H1 (cell line): Measurements from ENCODE around the gene RIMS3. TPM values are rescaled to one million over a fixed set of nuclear protein-coding genes. Genes with fewer than 3 reads are reported as not detected.
A peak's percentile ranks its signal among the peaks of the same experiment; 100 is the strongest.

Experiments
- CTCF ChIA-PET: fragments of 300-600 bp; sonication (Branson Sonifier 250); formaldehyde crosslinking; loops from one replicate; lab custom pipeline; 2021; ENCODE audit not compliant: partially characterized antibody; lab: Charles Lee
- POLR2A ChIA-PET: fragments of 300-600 bp; sonication (Branson Sonifier 250); formaldehyde crosslinking; loops from one replicate; lab custom pipeline; 2021; ENCODE audit warnings: inconsistent platforms; ENCODE audit not compliant: partially characterized antibody; lab: Charles Lee
- DNase-seq, 2 experiments: peaks; one replicate each; pipeline versions ENCODE4 v3.0.0 to v3.0.0-alpha.2; 2010 to 2022; ENCODE audit warnings: low spot score in 2 of 2, low read depth in 1 of 2, mixed read lengths in 1 of 2
- FAIRE-seq: peaks from 2 replicates; lab custom pipeline; 2011; peaks lifted over from hg19 to GRCh38; lab: Jason Lieb, UNC
- H2AFZ ChIP-seq: 2 replicates; pipeline ENCODE4 v1.8.1; 2012; ENCODE audit warnings: low read length, inconsistent platforms
- H2AK5ac ChIP-seq: 2 replicates; pipeline ENCODE4 v1.6.1; 2013; ENCODE audit warnings: low read depth, low read length
- H2BK120ac ChIP-seq: replicated peaks from 2 replicates; pipeline ENCODE3; 2013; ENCODE audit warnings: low read depth, low read length, inconsistent platforms
- H2BK12ac ChIP-seq: 2 replicates; pipeline ENCODE4 v1.6.1; 2013; ENCODE audit warnings: low read depth, low read length
- H2BK15ac ChIP-seq: 2 replicates; pipeline ENCODE4 v1.6.1; 2013; ENCODE audit warnings: low read length
- H2BK20ac ChIP-seq: 2 replicates; pipeline ENCODE4 v1.6.1; 2013; ENCODE audit warnings: low read length
- H2BK5ac ChIP-seq: 2 replicates; pipeline ENCODE4 v1.6.1; 2013; ENCODE audit warnings: low read depth, low read length
- H3K14ac ChIP-seq: 2 replicates; pipeline ENCODE4 v1.6.1; 2013; ENCODE audit warnings: inconsistent platforms; ENCODE audit not compliant: insufficient read length
- H3K18ac ChIP-seq: 2 replicates; pipeline ENCODE4 v1.6.1; 2013; ENCODE audit warnings: low read length; ENCODE audit errors: extremely low read depth
- H3K23ac ChIP-seq: 2 replicates; pipeline ENCODE4 v1.6.1; 2013; ENCODE audit warnings: inconsistent platforms; ENCODE audit not compliant: insufficient read length
- H3K23me2 ChIP-seq: 2 replicates; pipeline ENCODE4 v1.6.1; 2013; ENCODE audit warnings: low read depth, low read length
- H3K27ac ChIP-seq: 2 replicates; pipeline ENCODE4 v1.6.1; 2011; ENCODE audit warnings: low read depth, low read length, inconsistent platforms
- H3K27me3 ChIP-seq, 4 experiments: replicated peaks in 1 of 4; 1 replicate in 1 of 4; 2 replicates in 3 of 4; pipeline versions ENCODE4 v1.6.1 to v1.8.1; 2011 to 2013; ENCODE audit warnings: low read length in 3 of 4, mild to moderate bottlenecking in 3 of 4, inconsistent platforms in 2 of 4, mixed read lengths in 2 of 4, moderate library complexity in 1 of 4; ENCODE audit not compliant: control insufficient read depth in 3 of 4, insufficient read depth in 3 of 4; ENCODE audit errors: extremely low read depth in 1 of 4
- H3K36me3 ChIP-seq, 4 experiments: 2 replicates each; pipeline versions ENCODE4 v1.6.1 to v1.8.1; 2011 to 2013; ENCODE audit warnings: mild to moderate bottlenecking in 4 of 4, low read length in 3 of 4, moderate library complexity in 2 of 4, control low read depth in 1 of 4, inconsistent platforms in 1 of 4; ENCODE audit not compliant: insufficient read depth in 4 of 4, control insufficient read depth in 2 of 4
- H3K4ac ChIP-seq: replicated peaks from 2 replicates; pipeline ENCODE3; 2013; ENCODE audit warnings: low read length, low read depth, mixed read lengths, inconsistent platforms; ENCODE audit not compliant: insufficient read length
- H3K4me1 ChIP-seq, 4 experiments: replicated peaks in 1 of 4; 1 replicate in 1 of 4; 2 replicates in 3 of 4; pipeline versions ENCODE4 v1.6.1 to v1.8.1; 2011 to 2013; ENCODE audit warnings: low read length in 3 of 4, inconsistent platforms in 2 of 4, mixed read lengths in 1 of 4; ENCODE audit not compliant: insufficient read depth in 4 of 4, control insufficient read depth in 3 of 4
- H3K4me2 ChIP-seq, 2 experiments: 2 replicates each; pipeline versions ENCODE4 v1.6.1 to v1.8.1; 2011 to 2013; ENCODE audit warnings: low read depth in 2 of 2, low read length in 2 of 2, control low read depth in 1 of 2, inconsistent platforms in 1 of 2, mild to moderate bottlenecking in 1 of 2; ENCODE audit not compliant: insufficient read depth in 1 of 2
- H3K4me3 ChIP-seq, 4 experiments: fragments of 200-600, 300-600 bp in 1 of 4; sonication (generic), shearing (Covaris generic), sonication (Bioruptor Twin) in 1 of 4; 2 replicates each; pipeline versions ENCODE4 v1.5.1 to v1.8.1; 2011 to 2016; ENCODE audit warnings: low read length in 4 of 4, low read depth in 3 of 4, control low read depth in 2 of 4, inconsistent platforms in 2 of 4, mild to moderate bottlenecking in 2 of 4, mixed read lengths in 1 of 4, moderate library complexity in 1 of 4; ENCODE audit not compliant: insufficient read depth in 2 of 4; ENCODE audit errors: extremely low read depth in 1 of 4
- H3K56ac ChIP-seq: replicated peaks from 2 replicates; pipeline ENCODE3; 2013; ENCODE audit warnings: low read depth, mild to moderate bottlenecking, mixed read lengths, low read length, inconsistent platforms; ENCODE audit not compliant: insufficient read length
- H3K79me1 ChIP-seq: 2 replicates; pipeline ENCODE4 v1.6.1; 2013; ENCODE audit warnings: low read depth, low read length, control low read depth
- H3K79me2 ChIP-seq, 2 experiments: 2 replicates each; pipeline versions ENCODE4 v1.6.1 to v1.8.1; 2012 to 2013; ENCODE audit warnings: low read length in 2 of 2, mild to moderate bottlenecking in 2 of 2, inconsistent platforms in 1 of 2; ENCODE audit not compliant: insufficient read depth in 2 of 2, control insufficient read depth in 1 of 2
- H3K9ac ChIP-seq, 4 experiments: replicated peaks in 1 of 4; 1 replicate in 1 of 4; 2 replicates in 3 of 4; pipeline versions ENCODE4 v1.6.1 to v1.8.1; 2011 to 2013; ENCODE audit warnings: low read depth in 3 of 4, low read length in 3 of 4, control low read depth in 2 of 4, mild to moderate bottlenecking in 2 of 4, moderate library complexity in 2 of 4, inconsistent platforms in 1 of 4; ENCODE audit errors: extremely low read depth in 1 of 4
- H3K9me3 ChIP-seq, 2 experiments: 2 replicates each; pipeline versions ENCODE4 v1.6.1 to v1.8.1; 2012 to 2013; ENCODE audit warnings: mild to moderate bottlenecking in 2 of 2, moderate library complexity in 2 of 2, control low read depth in 1 of 2, inconsistent platforms in 1 of 2, low read depth in 1 of 2, low read length in 1 of 2, mixed read lengths in 1 of 2; ENCODE audit not compliant: insufficient read depth in 2 of 2
- H4K20me1 ChIP-seq, 2 experiments: replicated peaks in 1 of 2; 2 replicates each; pipeline versions ENCODE3 to v1.8.1; 2011 to 2013; ENCODE audit warnings: inconsistent platforms in 2 of 2, low read length in 2 of 2, mild to moderate bottlenecking in 1 of 2; ENCODE audit not compliant: insufficient read depth in 2 of 2, control insufficient read depth in 1 of 2
- H4K5ac ChIP-seq: 2 replicates; pipeline ENCODE4 v1.6.1; 2013; ENCODE audit warnings: low read length, low read depth, mixed read lengths, inconsistent platforms; ENCODE audit not compliant: insufficient read length
- H4K8ac ChIP-seq: 2 replicates; pipeline ENCODE4 v1.8.0; 2013; ENCODE audit warnings: mild to moderate bottlenecking, moderate library complexity, low read length, inconsistent platforms; ENCODE audit not compliant: insufficient read depth; ENCODE audit errors: extremely low read depth
- H4K91ac ChIP-seq: replicated peaks from 2 replicates; pipeline ENCODE3; 2013; ENCODE audit warnings: low read length, mixed read lengths, inconsistent platforms; ENCODE audit not compliant: insufficient read length
- CHD1 ChIP-seq: IDR thresholded peaks from 2 replicates; pipeline ENCODE4 v1.6.1; 2012; ENCODE audit warnings: low read depth, low read length, improper control_type of control experiment
- EZH2 ChIP-seq: fragments of 200-600 bp; sonication (generic); IDR thresholded peaks from 2 replicates; pipeline ENCODE4 v1.7.1; 2012; ENCODE audit warnings: low read depth, mild to moderate bottlenecking, moderate library complexity, low read length, inconsistent platforms; ENCODE audit not compliant: severe bottlenecking
- GABPA ChIP-seq: IDR thresholded peaks from 2 replicates; pipeline ENCODE4 v1.6.1; 2011; ENCODE audit warnings: mild to moderate bottlenecking, low read length, moderate library complexity, borderline replicate concordance; ENCODE audit not compliant: insufficient read depth
- RAD21 ChIP-seq, 2 experiments: IDR thresholded peaks in 1 of 2; conservative IDR thresholded peaks in 1 of 2; 2 replicates each; pipeline ENCODE4 v1.6.1; 2011; ENCODE audit warnings: low read depth in 2 of 2, low read length in 2 of 2, improper control_type of control experiment in 1 of 2, inconsistent platforms in 1 of 2, mild to moderate bottlenecking in 1 of 2, moderate library complexity in 1 of 2
- YY1 ChIP-seq: IDR thresholded peaks from 2 replicates; pipeline ENCODE4 v1.6.1; 2011; ENCODE audit warnings: low read depth, mild to moderate bottlenecking, low read length
- WGBS, 2 experiments: shearing (Covaris generic) in 1 of 2; methylation state at CpG; one replicate each; pipeline versions ENCODE4 v1.1.6 to v1.1.7; 2013 to 2015; ENCODE audit warnings: low lambda C conversion rate in 2 of 2, mixed read lengths in 2 of 2, inconsistent platforms in 1 of 2, low coverage in 1 of 2, missing lambda C conversion rate in 1 of 2; ENCODE audit not compliant: insufficient replicate concordance in 2 of 2, insufficient coverage in 1 of 2, insufficient read length in 1 of 2; ENCODE audit errors: extremely low coverage in 1 of 2, missing lambda C conversion rate in 1 of 2; 5-methylcytosine and 5-hydroxymethylcytosine counted together
- polyA plus RNA-seq, 7 experiments: library from polyadenylated mRNA; depleted of rRNA in 3 of 7; stranded (reverse) in 5 of 7; unstranded in 2 of 7; fragments of >200 nt in 5 of 7; fragments of 200-250 nt in 2 of 7; gene quantifications; 1 replicate in 5 of 7; 2 replicates in 1 of 7; 4 replicates in 1 of 7; pipeline versions ENCODE4 v1.2.1 to v1.2.3, GENCODE V29; 2011 to 2013; ENCODE audit warnings: missing spikeins in 2 of 7, mixed read lengths in 2 of 7
- total RNA-seq: library from RNA; stranded (reverse); fragmentation: NEBNext Ultra II Directional; extraction: Animal tissue kit (Norgen Biotek cat#: 25700); gene quantifications from 2 replicates; pipeline ENCODE4 v1.2.1, GENCODE V29; 2021
- TF ChIP-seq, protein P1 (sequence below), 3 experiments: IDR thresholded peaks; 1 replicate in 2 of 3; 2 replicates in 1 of 3; pipeline versions ENCODE4 v1.5.1 to v1.6.1; 2011; ENCODE audit warnings: low read length in 3 of 3, mild to moderate bottlenecking in 3 of 3, inconsistent platforms in 2 of 3, low read depth in 1 of 3, moderate library complexity in 1 of 3; ENCODE audit not compliant: insufficient read depth in 1 of 3; ENCODE audit errors: control extremely low read depth in 1 of 3

RIMS3 gene
- total and polyA plus RNA-seq, 2 of the 8 experiments (the other 6 are each of a cell fraction or from before 2014, with no cell fraction given), result 13.3 to 20.6 TPM

DNA sequence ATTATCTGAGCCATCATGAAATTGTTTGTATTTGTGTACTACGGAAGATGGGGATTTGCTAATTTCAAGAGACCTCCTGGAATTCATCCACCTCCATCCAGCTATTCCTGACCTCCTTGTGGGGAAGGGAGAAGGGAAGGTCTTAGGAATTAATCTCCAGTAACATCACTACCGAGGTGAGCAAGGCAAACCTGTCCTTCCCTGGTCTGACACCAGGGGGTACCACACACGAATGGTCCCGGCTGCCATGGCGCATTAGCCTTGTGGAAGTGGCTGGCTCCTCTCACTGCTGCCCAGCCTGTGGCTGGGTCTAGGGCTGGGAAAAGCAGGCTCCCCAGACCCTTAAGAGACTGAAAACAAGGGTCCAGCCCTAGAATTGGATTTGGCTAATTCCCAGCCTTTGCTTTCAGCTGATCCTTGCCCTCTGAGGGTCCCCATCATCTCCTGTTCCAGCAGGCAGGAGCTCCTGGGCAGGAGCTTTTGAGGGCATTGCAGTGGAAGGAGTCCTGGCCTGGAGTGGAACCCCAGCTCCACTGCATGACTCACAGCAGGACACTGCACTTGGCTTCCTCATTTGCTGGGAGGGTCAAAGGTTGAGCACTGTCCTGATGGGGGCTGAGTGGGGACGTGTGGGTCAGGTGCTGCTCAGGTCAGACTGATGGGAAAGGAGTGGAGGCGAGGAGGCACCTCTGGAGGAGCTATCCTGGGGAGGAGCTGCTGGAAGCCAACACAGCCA is 34.8 kb downstream of the RIMS3 start:
- FAIRE-seq, result peak; percentile 97
- POLR2A ChIA-PET, result interaction anchor here (0.8 to 1.9 kb wide), 6 partner anchors 8 to 194 kb away, joined by 3 to 9 read pairs (median 4); no protein-coding TSS in a partner anchor
- CTCF ChIA-PET, result interaction anchor here (0.6 to 24.9 kb wide), 34 partner anchors 9 to 322 kb away, joined by 3 to 684 read pairs (median 4); partner anchors contain the start of gene RIMS3

More for the DNA sequence above, 34.8 kb downstream of the RIMS3 start:
- TF ChIP-seq YY1 (peak; percentile 85), RAD21 (IDR thresholded peaks at IDR 0.05 in 1 of 2, conservative IDR thresholded peaks at IDR 0.05 in 1 of 2; ENCODE audit: low read depth in 2 of 2, low read length in 2 of 2) (peak; percentile 62 to 72), GABPA (peak; percentile 40; the same call in 1 of the 2 replicates), EZH2 (no peak), CHD1 (no peak)
- TF ChIP-seq, protein P1, sequence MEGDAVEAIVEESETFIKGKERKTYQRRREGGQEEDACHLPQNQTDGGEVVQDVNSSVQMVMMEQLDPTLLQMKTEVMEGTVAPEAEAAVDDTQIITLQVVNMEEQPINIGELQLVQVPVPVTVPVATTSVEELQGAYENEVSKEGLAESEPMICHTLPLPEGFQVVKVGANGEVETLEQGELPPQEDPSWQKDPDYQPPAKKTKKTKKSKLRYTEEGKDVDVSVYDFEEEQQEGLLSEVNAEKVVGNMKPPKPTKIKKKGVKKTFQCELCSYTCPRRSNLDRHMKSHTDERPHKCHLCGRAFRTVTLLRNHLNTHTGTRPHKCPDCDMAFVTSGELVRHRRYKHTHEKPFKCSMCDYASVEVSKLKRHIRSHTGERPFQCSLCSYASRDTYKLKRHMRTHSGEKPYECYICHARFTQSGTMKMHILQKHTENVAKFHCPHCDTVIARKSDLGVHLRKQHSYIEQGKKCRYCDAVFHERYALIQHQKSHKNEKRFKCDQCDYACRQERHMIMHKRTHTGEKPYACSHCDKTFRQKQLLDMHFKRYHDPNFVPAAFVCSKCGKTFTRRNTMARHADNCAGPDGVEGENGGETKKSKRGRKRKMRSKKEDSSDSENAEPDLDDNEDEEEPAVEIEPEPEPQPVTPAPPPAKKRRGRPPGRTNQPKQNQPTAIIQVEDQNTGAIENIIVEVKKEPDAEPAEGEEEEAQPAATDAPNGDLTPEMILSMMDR (IDR thresholded peaks at IDR 0.05; ENCODE audit: control extremely low read depth in 1 of 3, insufficient read depth in 1 of 3, low read depth in 1 of 3, low read length in 3 of 3), result peak; percentile 83 to 91 (median 91)
- TF ChIP-seq, all 59 proteins: peak for 4
- 52% methylated on average over 7 of the region's 7 CpGs; no CpG with 5 or more reads in 1 of the 2 experiments for WGBS, 2 experiments
- no peak overlapping the region for H3K56ac ChIP-seq
- no peak overlapping the region for H2BK5ac ChIP-seq
- no peak overlapping the region for H3K4me2 ChIP-seq
- no peak overlapping the region for H3K14ac ChIP-seq
- H4K20me1 ChIP-seq, result no peaks in the 10 kb centered on the region
- peaks cover 0 to 5% (median 0%) of the 10 kb centered on the region in 4 experiments; a peak in 2 of 8 replicates for H3K36me3 ChIP-seq
- H3K23ac ChIP-seq, result no peak overlapping the region
- no peak overlapping the region for H4K91ac ChIP-seq
- H3K27ac ChIP-seq, result no peak overlapping the region
- no peaks in the 10 kb centered on the region; a peak in 1 of 7 replicates for H3K4me1 ChIP-seq
- no peak overlapping the region for H3K4ac ChIP-seq
- H3K23me2 ChIP-seq, result no peaks in the 10 kb centered on the region
- no peak overlapping the region for H2BK12ac ChIP-seq
- no peak overlapping the region for H2BK15ac ChIP-seq
- no peak overlapping the region for H4K8ac ChIP-seq
- H2AFZ ChIP-seq, result no peak overlapping the region
- H3K27me3 ChIP-seq, result no peaks in the 10 kb centered on the region; a peak in 1 of 7 replicates
- H3K79me1 ChIP-seq, result no peaks in the 10 kb centered on the region
- no peak overlapping the region for H2BK120ac ChIP-seq
- no peak overlapping the region for H3K9ac ChIP-seq
- no peak overlapping the region for H4K5ac ChIP-seq
- H3K18ac ChIP-seq, result no peak overlapping the region
- H2BK20ac ChIP-seq, result no peak overlapping the region
- H3K4me3 ChIP-seq, result no peak overlapping the region
- no peaks in the 10 kb centered on the region for H3K79me2 ChIP-seq
- H3K9me3 ChIP-seq, result no peaks in the 10 kb centered on the region
- no peak overlapping the region for H2AK5ac ChIP-seq
- peak in 1 of 2 experiments; percentile 82 for DNase-seq
